HG02840 (cell line): ENCODE results near the gene OAS3.

Experiments used
- ATAC-seq: cut with Tn5 transposase; IDR thresholded peaks from one replicate; pipeline ENCODE4 v1.9.1; 2021; ENCODE audit warnings: mild to moderate bottlenecking, moderate library complexity, moderate number of reproducible peaks; ENCODE audit not compliant: unreplicated experiment, low FRiP score

Gene OAS3

GRCh38 chr12:113003636-113004035, 65.4 kb downstream of the OAS3 start:
- ATAC-seq, result no peak

GRCh38 chr12:113005762-113006161, 67.5 kb downstream of the OAS3 start:
- no peak for ATAC-seq

- ATAC-seq, result no peak
These were observed 67.9 kb downstream of the OAS3 start for GRCh38 chr12:113006206-113006605.

- ATAC-seq, result no peak
These were observed 68.4 kb downstream of the OAS3 start for GRCh38 chr12:113006641-113007040.

GRCh38 chr12:113007166-113007565, 68.9 kb downstream of the OAS3 start:
- ATAC-seq, result no peak

- ATAC-seq, result no peak
These were observed 72.4 kb downstream of the OAS3 start for GRCh38 chr12:113010701-113011100.

- no peak for ATAC-seq
These were observed 76.3 kb downstream of the OAS3 start for GRCh38 chr12:113014565-113014964.

- ATAC-seq, result no peak
These were observed 78.5 kb downstream of the OAS3 start for GRCh38 chr12:113016796-113017195.

GRCh38 chr12:113019025-113019424, 80.8 kb downstream of the OAS3 start:
- ATAC-seq, result no peak

GRCh38 chr12:113021500-113021899, 83.2 kb downstream of the OAS3 start:
- ATAC-seq, result no peak
